GM19467 (cell line): Measurements from ENCODE around the gene DBT.
A peak's percentile ranks its signal among the peaks of the same experiment; 100 is the strongest.
"Not testable (repeated sequence)": the region's sequence is repeated elsewhere in the genome, so short reads cannot be mapped to it uniquely, and the experiment has no call there.

ENCODE experiments used
- ATAC-seq: cut with Tn5 transposase; IDR thresholded peaks from one replicate; pipeline ENCODE4 v1.9.1; 2021; ENCODE audit warnings: mild to moderate bottlenecking, moderate library complexity; ENCODE audit not compliant: unreplicated experiment

Gene DBT

DNA sequence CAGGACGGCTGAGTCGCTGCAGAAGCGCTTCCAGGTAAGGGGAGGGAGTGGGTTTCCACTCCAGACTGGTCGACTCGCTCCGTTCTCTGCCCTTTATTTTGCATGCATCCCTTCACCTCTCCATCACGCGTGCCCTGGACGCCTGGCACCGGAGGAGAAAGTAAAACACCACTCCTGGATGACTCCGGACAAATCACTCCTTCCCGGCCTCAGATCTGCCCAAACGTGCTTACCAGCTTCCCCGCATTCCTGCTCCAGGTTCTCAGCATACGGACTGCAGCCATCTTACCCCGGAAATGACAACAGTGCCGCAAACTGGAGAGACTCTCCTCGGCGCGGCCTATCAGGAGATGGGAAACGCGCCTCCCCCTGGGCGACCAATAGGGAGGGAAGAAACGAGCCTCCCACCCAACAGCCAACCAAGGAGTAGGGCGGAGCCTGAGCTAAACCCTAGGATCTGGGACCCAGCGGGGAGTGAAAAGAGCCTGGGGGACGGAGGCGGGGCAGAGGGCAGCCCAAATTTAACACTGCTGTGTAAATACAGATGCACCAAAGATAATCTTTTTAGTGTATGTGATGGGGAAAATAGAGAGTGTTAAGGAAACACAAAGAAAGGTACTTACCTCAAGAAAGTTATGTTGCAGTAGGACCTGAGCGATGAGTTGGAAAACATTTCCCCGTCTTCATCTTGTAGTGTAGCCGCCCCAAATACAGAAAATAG is at the start of gene DBT:
Gene DBT (minus strand): TSS at position 298 of the 721 bp plus-strand sequence. CDS start 14 bp downstream, at position 284.
- peak; percentile 100 for ATAC-seq

GRCh38 chr1:100298512-100298911 is 48.9 kb upstream of the DBT start:
- ATAC-seq: no peak

DNA sequence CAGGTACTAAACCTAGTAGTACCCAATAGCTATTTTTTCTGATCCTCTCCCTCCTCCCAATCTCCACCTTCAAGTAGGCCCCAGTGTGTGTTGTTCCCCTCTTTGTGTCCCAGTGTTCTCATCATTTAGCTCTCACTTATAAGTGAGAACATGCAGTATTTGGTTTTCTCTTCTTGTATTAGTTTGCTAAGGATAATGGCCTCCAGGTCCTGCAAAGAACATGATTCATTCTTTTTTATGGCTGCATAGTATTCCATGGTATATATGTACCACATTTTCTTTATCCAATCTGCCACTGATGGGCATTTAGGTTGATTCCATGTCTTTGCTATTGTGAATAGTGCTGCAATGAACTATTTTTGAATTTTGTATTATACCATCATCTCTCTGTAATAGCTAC is 47.4 kb upstream of the DBT start:
- ATAC-seq: not testable (repeated sequence)

DNA sequence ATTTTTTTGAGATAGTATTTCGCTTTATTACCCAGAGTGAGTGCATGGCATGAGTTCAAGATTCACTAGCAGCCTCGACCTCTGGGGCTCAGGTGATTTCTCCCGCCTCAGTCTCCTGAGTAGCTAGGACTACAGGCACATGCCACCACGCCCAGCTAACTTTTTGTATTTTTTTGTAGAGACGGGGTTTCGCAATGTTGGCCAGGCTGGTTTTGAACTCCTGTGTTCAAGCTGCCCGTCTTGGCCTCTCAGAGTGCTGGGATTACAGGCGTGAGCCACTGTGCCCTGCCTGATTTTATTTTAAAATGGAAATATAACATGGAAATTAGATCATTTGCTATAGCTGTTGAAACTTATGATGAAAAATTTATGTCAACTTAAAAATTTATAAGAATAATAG is 46.5 kb upstream of the DBT start:
- no peak for ATAC-seq

DNA sequence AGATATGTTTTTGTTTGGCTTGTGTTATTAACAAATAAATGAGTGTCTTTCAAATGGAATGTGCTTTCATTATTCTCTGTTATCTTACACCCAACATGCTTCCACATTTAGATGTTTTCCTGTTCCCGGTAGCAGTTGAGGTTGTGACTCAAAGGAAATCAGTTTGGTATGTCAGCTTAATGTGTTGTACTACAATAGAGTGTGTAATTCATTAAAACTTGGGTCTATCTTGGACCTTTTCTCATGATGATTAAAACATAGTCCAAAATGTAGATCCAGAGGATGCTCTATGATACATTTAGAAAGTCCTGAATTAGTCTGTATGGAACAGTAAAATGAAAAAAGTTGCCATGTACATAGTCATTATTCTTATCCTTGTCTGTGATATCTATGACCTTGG is 43.1 kb upstream of the DBT start:
- no peak for ATAC-seq

GRCh38 chr1:100290291-100290690 is 40.7 kb upstream of the DBT start:
- no peak for ATAC-seq

- ATAC-seq: no peak
Measured at GRCh38 chr1:100287162-100287561, 37.5 kb upstream of the DBT start.

DNA sequence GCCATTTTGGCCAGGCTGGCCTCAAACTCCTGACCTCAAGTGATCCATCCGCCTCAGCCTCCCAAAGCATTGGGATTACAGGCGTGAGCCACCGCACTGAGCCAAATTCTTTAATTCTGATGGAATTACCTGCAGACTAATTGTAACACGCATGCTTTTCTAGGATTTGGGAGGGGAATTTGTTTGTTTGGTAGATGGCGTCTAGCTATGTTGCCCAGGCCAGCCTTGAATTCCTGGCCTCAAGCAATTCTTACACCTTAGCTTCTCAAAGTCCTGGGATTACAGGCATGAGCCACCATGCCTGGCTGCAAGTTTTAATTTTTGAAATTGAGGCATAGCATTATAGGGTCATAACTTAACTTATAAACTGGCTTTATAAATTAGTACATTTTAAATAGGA is 35.0 kb upstream of the DBT start:
- ATAC-seq: no peak

- ATAC-seq: no peak
Measured at GRCh38 chr1:100279954-100280682, 30.5 kb upstream of the DBT start.

GRCh38 chr1:100279358-100279923 is 29.8 kb upstream of the DBT start:
- no peak for ATAC-seq

- ATAC-seq: no peak
Measured at GRCh38 chr1:100277866-100278265, 28.2 kb upstream of the DBT start.

GRCh38 chr1:100268202-100268601 is 18.6 kb upstream of the DBT start:
- ATAC-seq: no peak

DNA sequence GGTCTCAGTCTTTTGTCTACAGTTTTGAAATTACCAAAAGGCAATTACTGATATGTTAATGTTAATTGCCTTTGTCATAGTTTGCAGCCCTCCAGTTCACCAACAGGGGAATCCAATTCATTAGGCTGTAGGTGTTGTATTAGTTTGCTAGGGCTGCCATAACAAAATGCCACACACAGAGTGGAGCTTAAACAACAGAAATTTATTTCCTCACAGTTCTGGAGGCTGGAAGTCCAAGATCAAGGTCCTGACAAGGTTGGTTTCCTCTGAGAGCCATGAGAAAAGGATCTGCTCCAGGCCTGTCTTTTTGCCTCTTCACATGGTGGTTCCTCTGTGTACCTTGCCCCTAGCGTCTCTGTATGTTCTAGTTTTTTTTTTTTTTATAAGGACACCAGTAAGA is 17.6 kb upstream of the DBT start:
- no peak for ATAC-seq

DNA sequence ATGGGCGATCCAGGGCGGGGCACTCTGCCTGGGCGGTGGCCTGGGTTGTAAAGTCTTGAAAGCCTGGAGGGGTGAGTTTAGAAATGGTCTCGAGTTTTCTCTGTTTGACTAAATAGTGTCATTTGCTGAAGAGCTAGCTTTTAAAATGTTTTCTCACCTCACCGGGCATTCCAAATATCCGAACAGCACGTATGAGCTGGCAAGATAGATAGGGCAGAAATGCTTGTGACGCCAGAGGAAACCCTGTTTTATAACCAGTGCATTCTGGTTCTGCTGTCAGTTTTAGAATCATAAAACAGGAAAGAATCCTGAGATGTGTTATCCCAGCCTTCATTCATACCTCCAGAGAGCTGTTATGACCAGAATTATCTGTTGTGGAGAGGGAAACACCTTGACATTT is 17.1 kb upstream of the DBT start:
- ATAC-seq: no peak

DNA sequence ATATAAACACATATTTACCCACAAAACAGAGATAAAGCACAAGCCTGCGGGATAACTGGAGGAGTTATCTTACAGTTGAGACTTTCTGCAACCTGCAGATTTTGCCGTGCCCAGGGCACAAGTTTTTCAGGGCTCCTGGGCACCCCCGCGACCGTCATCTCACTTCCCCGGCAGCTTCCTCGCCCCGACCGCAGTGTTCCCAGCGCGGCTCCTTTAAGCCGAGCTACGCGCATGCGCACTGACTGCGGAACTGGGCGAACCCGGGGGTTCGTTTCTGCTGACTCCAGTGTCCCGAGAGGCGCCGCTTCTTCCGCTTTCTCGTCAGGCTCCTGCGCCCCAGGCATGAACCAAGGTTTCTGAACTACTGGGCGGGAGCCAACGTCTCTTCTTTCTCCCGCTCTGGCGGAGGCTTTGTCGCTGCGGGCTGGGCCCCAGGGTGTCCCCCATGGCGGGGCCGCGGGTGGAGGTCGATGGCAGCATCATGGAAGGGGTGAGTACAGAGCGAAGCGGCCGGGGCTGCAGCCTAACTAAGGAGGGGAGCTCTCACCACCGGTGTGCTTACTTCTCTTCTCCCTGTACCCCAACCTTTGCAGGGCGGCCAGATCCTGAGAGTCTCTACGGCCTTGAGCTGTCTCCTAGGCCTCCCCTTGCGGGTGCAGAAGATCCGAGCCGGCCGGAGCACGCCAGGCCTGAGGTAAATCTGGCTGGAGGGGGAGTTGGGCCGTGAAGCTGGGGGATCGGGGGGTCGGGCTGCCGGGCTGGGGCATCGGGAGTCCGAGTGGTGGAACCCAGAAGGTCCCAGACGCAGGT is 16.5 kb upstream of the DBT start, which contains the start of gene RTCA:
Gene RTCA (plus strand): TSS at position 286 of the 810 bp plus-strand sequence. CDS start 160 bp downstream, at position 446.
- peak; percentile 99 for ATAC-seq

DNA sequence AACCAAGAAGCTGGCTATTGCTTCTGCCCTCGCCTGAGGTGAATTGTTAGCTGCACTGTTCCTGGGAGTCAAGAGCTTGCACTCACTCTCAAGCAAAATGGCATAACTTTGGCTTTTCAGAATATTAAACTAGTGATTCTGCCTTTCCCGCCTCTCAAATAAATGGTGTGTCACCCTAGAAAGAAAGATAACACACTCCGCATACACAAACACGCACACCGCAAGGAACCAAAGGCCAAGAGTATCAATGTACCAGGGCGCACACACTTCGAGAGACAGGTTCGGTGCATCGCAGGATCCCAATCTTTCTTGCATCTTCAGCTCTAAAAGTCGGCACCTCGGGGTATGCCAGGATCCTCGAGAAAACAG is 15.9 kb upstream of the DBT start:
- peak; percentile 21 for ATAC-seq

DNA sequence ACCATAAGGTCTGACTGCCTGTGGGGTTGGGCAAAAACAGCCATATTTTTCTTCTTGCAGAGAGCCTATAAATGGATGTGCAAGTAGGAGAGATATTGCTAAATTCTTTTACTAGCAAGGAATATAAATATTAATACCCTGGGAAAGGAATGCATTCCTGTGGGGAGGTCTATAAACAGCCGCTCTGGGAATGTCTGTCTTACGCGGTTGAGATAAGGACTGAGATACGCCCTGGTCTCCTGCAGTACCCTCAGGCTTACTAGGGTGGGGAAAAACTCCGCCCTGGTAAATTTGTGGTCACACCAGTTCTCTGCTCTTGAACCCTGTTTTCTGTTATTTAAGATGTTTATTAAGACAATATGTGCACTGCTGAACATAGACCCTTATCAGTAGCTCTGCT is 14.4 kb upstream of the DBT start:
- not testable (repeated sequence) for ATAC-seq

GRCh38 chr1:100261686-100262085 is 12.1 kb upstream of the DBT start:
- ATAC-seq: no peak

GRCh38 chr1:100258427-100258826 is 8.8 kb upstream of the DBT start:
- not testable (repeated sequence) for ATAC-seq

GRCh38 chr1:100256273-100256672 is 6.6 kb upstream of the DBT start:
- ATAC-seq: not testable (repeated sequence)

DNA sequence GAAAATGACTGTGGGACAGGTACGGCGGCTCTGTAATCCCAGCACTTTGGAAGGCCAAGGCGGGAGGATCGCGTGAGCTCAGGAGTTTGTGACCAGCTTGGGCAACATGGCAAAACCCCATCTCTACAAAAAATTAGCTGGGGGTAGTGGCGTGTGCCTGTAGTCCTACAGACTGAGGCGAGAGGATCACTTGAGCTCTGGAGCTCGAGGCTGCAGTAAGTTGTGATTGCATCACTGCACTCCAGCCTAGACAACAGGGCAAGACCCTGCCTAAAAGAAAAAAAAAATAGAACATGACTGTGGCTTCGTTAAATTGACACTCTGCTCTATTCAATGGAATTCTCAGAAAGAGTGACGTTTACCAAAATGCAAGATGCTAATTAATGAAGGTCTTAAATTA is 3.9 kb upstream of the DBT start:
- ATAC-seq: no peak
